ENCODE results near the gene DUSP28. TPM values are rescaled to one million over a fixed set of nuclear protein-coding genes. Genes with fewer than 3 reads are reported as not detected.

Gene DUSP28
- total and polyA plus RNA-seq, 2 donors from 2014 or later, result 5.9 to 7.0 TPM

DNA sequence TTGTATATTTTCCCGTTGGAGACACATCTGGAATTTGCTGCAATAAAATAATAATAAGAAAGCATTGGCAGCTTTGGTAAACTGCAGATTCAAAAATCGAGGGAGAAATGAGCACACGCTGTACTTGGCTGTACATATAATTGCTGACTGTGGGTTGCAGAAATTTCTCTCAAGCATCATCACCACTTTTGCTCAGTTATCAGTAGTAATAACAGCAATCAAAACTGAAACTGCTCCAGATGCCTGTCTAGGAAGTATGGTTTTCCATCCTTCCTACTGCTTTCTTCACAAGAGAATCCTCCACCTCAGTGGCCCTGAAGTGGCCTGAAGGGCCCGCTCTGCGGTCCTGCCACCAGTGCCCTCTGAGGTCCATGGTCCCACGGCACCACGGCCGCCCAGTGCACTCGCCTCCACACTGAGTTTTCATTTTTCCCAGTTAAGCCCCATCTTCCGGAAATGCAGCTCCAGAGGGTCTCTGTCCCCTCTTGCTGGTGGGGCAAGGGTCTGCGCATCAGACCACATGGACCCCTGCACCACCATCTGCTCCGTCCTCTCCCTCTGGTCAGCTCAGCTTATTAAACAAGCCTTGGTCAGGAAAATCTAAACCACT lies 3.9 kb downstream of the DUSP28 start:
- H3K27me3 ChIP-seq (ENCODE audit: control insufficient read depth, insufficient read depth, low read length), result no peaks in the 10 kb centered on the region
- H3K4me3 ChIP-seq (ENCODE audit: low read length in 3 of 3), result no peak overlapping the region
- TF ChIP-seq, protein P1, sequence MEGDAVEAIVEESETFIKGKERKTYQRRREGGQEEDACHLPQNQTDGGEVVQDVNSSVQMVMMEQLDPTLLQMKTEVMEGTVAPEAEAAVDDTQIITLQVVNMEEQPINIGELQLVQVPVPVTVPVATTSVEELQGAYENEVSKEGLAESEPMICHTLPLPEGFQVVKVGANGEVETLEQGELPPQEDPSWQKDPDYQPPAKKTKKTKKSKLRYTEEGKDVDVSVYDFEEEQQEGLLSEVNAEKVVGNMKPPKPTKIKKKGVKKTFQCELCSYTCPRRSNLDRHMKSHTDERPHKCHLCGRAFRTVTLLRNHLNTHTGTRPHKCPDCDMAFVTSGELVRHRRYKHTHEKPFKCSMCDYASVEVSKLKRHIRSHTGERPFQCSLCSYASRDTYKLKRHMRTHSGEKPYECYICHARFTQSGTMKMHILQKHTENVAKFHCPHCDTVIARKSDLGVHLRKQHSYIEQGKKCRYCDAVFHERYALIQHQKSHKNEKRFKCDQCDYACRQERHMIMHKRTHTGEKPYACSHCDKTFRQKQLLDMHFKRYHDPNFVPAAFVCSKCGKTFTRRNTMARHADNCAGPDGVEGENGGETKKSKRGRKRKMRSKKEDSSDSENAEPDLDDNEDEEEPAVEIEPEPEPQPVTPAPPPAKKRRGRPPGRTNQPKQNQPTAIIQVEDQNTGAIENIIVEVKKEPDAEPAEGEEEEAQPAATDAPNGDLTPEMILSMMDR (IDR thresholded peaks at IDR 0.05; ENCODE audit: borderline replicate concordance, extremely low read depth, insufficient read depth), result no peak
- no peak for FAIRE-seq
- H3K36me3 ChIP-seq (ENCODE audit: control insufficient read depth in 2 of 3, insufficient read depth in 3 of 3, low read length in 3 of 3), result no peaks in the 10 kb centered on the region
- DNase-seq, result peak in 1 of 5 donors; percentile 34
- H3K9ac ChIP-seq (ENCODE audit: low read length in 3 of 3), result no peak overlapping the region
- H3K9me3 ChIP-seq (ENCODE audit: control insufficient read depth in 2 of 3, insufficient read depth in 1 of 3, low read length in 3 of 3), result no peaks in the 10 kb centered on the region
- intact Hi-C loops (cut with DNase I), result no loop called here
- H3K4me1 ChIP-seq (ENCODE audit: control insufficient read depth in 2 of 3, insufficient read depth in 2 of 3, low read depth in 1 of 3, low read length in 3 of 3), result peaks cover 0 to 39% (median 26%) of the 10 kb centered on the region in 3 donors
- no peak overlapping the region for H3K27ac ChIP-seq (ENCODE audit: low read depth in 2 of 2, low read length in 2 of 2)

DNA sequence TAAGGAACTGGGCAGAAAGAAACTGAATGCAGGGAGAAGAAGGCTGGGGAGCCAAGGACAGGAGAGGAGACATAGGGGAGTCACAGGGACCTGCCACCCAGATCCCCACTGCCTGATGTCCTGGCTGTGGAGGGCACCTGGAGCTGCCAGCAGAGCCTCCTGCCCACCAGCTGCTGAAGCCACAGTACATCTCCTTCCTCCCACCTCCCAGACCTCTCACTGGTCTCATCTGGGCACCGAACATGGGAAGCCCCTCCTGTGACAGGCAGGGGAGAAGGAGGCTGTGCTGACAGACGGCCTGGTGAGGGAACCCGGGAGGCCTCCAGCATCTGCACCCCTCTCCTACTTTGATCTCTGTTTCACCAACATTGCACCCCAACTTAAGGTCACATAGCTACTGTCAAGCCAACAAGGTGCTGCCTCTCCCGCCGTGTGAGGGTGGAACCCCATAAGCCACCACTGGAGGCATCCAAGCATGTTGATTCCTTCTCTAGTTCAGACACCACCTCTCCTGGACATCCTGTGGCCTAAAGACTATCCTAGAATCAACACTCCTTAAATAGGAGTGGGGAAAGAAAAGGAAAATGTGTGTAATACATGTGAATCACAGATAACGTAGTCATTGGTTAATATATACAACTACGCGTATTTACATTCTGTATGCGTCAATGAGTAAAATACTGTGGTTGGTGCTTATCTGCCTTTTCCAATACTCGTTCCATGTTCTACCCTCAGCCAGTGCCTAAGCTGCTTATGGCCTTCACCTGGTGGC lies 4.6 kb downstream of the DUSP28 start:
- no peaks in the 10 kb centered on the region for H3K36me3 ChIP-seq (ENCODE audit: control insufficient read depth in 2 of 3, insufficient read depth in 3 of 3, low read length in 3 of 3)
- H3K9ac ChIP-seq (ENCODE audit: low read length in 3 of 3), result no peak overlapping the region
- no peaks in the 10 kb centered on the region for H3K9me3 ChIP-seq (ENCODE audit: control insufficient read depth in 2 of 3, insufficient read depth in 1 of 3, low read length in 3 of 3)
- H3K27me3 ChIP-seq (ENCODE audit: control insufficient read depth, insufficient read depth, low read length), result no peaks in the 10 kb centered on the region
- FAIRE-seq (no peak), DNase-seq (peak in 1 of 5 donors; percentile 38)
- peaks cover 0 to 39% (median 28%) of the 10 kb centered on the region in 3 donors for H3K4me1 ChIP-seq (ENCODE audit: control insufficient read depth in 2 of 3, insufficient read depth in 2 of 3, low read depth in 1 of 3, low read length in 3 of 3)
- TF ChIP-seq, protein P1 (IDR thresholded peaks at IDR 0.05; ENCODE audit: borderline replicate concordance, extremely low read depth, insufficient read depth), result no peak
- peak overlapping the region in 1 of 2 donors; percentile 87 for H3K27ac ChIP-seq (ENCODE audit: low read depth in 2 of 2, low read length in 2 of 2)
- intact Hi-C loops (cut with DNase I), result no loop called here
- H3K4me3 ChIP-seq (ENCODE audit: low read length in 3 of 3), result no peak overlapping the region

DNA sequence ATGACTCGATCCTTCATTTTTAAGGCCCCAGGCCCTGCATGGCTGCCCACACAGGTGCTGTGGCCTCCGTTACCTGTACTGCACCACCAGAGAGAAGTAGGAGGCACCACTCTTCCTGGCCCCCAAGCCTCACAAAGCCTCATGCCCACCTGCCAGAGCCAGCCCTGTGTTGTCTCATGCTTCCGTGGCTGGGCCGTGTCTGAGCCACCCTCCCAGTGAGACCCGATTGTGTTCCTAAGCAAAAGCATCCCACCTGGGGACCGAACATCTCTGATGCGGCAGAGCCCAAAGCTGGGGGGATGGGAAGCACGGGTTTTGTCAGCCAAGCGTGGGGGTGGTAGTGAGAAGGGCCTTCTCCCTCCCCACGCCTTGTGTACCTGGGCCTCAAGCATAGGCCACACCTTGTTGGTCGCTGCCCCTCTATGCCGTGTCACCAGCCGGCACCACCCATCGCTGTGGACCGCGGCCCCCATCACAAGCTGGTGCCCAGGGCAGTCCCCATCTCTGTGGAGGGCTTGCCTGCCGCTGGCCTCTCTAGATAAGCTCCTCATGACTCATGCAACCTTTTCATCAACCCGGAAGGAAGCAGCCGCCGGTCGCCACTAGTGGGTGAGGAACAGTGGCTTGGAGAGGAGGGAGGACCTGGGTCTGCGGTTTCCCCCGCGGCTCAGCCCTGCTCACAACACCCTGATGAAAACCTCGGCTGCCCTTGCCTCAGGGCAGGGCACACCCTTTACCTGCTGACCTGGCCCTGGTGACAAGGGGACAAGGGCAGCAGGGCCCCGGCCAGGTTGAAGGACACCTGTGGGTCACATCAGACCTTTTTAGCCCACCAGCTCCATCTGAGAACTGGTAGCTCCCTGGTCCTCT lies 5.4 kb downstream of the DUSP28 start:
- FAIRE-seq (no peak), DNase-seq (peak in 3 of 5 donors; percentile 61 to 96 (median 79))
- H3K36me3 ChIP-seq (ENCODE audit: control insufficient read depth in 2 of 3, insufficient read depth in 3 of 3, low read length in 3 of 3), result no peaks in the 10 kb centered on the region
- H3K9ac ChIP-seq (ENCODE audit: low read length in 3 of 3), result peak overlapping the region in 2 of 3 donors; percentile 27 to 80
- peak overlapping the region in 1 of 3 donors; percentile 44 for H3K4me3 ChIP-seq (ENCODE audit: low read length in 3 of 3)
- peaks cover 0 to 41% (median 30%) of the 10 kb centered on the region in 3 donors for H3K4me1 ChIP-seq (ENCODE audit: control insufficient read depth in 2 of 3, insufficient read depth in 2 of 3, low read depth in 1 of 3, low read length in 3 of 3)
- no peaks in the 10 kb centered on the region for H3K9me3 ChIP-seq (ENCODE audit: control insufficient read depth in 2 of 3, insufficient read depth in 1 of 3, low read length in 3 of 3)
- H3K27ac ChIP-seq (ENCODE audit: low read depth in 2 of 2, low read length in 2 of 2), result peak overlapping the region; percentile 87 to 90
- intact Hi-C loops (cut with DNase I), result no loop called here
- TF ChIP-seq, protein P1 (IDR thresholded peaks at IDR 0.05; ENCODE audit: borderline replicate concordance, extremely low read depth, insufficient read depth), result no peak
- H3K27me3 ChIP-seq (ENCODE audit: control insufficient read depth, insufficient read depth, low read length), result no peaks in the 10 kb centered on the region

Data from kidney (tissue), 14 donors.